Stimulated activated CD4-positive, alpha-beta T cell treated with anti-CD3 and anti-CD28 coated beads, Interleukin-12 subunit alpha, Interleukin-12 subunit beta, amount 100 ng/mL, for 48 hours (primary cell): ENCODE data around the gene HDGFL3.
"Not testable (repeated sequence)": the region's sequence is repeated elsewhere in the genome, so short reads cannot be mapped to it uniquely, and the experiment has no call there.

ENCODE experiments used
- DNase-seq, 3 donors: peaks; one replicate each; pipeline ENCODE4 v3.0.0-alpha.2; 2020; ENCODE audit warnings: low read depth in 2 of 3, low spot score in 1 of 3

Gene HDGFL3

GRCh38 chr15:83104141-83104540 is 103.5 kb downstream of the HDGFL3 start:
- no peak for DNase-seq

- no peak for DNase-seq
These were observed 105.3 kb downstream of the HDGFL3 start for GRCh38 chr15:83102346-83102745.

- no peak for DNase-seq
These were observed 107.5 kb downstream of the HDGFL3 start for GRCh38 chr15:83100097-83100646.

- no peak for DNase-seq
These were observed 108.3 kb downstream of the HDGFL3 start for GRCh38 chr15:83099290-83099689.

DNA sequence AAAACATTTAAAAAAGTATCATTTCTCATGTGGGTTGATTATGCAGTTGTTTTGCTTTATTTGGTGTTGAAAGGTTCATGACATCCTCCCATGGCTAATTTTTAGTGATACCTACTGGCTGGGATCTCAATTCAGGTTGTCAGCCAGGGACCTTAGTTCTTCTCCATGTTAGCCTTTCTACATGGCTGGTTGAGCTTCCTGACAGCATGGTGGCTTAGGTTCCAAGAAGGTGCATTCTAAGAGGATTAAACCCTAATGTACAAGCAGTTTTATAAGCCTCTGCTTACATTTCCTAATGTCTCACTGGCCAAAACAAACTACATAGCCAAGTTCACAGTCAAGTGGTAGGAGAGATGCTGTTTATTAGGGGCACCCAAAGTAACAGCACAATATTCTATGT is 109.5 kb downstream of the HDGFL3 start:
- DNase-seq, result no peak

DNA sequence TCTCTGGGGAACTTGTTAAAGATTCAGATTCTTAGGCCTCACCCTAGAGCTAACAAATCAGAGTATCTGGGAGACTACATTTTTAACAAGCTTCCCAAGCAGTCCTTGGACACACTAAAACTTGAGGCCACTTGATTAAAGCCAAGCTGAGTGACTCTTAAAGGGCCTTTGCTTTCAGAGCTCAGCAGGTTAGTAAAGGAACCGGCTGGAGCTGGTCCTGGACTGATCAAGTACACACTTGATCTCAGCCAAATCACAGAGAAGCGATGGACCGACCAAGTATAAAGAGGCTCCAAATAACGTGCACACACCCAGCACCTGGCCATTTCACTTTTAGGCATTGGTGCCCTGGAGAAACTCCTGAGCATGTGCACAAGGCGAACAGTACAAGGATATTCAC is 113.0 kb downstream of the HDGFL3 start:
- DNase-seq, result no peak

GRCh38 chr15:83092309-83092976 is 115.2 kb downstream of the HDGFL3 start:
- DNase-seq, result no peak

DNA sequence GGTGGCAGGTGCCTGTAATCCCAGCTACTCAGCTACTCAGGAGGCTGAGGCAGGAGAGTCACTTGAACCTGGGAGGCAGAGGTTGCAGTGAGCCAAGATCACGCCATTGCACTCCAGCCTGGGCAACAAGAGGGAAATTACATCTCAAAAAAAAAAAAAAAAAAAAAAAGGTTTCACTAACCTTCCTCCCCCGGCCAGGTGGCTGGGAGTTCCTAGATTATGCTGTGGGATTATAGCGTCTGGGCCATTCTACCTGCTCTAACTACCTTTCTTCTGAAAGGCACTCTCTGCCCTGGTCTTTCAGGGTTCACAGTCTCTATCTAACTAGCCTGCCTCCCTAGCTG is 115.7 kb downstream of the HDGFL3 start:
- not testable (repeated sequence) for DNase-seq

- DNase-seq, result no peak
These were observed 117.2 kb downstream of the HDGFL3 start for GRCh38 chr15:83090465-83090864.

GRCh38 chr15:83088876-83089275 is 118.7 kb downstream of the HDGFL3 start:
- DNase-seq, result no peak

GRCh38 chr15:83087576-83087975 is 120.0 kb downstream of the HDGFL3 start:
- DNase-seq, result no peak

DNA sequence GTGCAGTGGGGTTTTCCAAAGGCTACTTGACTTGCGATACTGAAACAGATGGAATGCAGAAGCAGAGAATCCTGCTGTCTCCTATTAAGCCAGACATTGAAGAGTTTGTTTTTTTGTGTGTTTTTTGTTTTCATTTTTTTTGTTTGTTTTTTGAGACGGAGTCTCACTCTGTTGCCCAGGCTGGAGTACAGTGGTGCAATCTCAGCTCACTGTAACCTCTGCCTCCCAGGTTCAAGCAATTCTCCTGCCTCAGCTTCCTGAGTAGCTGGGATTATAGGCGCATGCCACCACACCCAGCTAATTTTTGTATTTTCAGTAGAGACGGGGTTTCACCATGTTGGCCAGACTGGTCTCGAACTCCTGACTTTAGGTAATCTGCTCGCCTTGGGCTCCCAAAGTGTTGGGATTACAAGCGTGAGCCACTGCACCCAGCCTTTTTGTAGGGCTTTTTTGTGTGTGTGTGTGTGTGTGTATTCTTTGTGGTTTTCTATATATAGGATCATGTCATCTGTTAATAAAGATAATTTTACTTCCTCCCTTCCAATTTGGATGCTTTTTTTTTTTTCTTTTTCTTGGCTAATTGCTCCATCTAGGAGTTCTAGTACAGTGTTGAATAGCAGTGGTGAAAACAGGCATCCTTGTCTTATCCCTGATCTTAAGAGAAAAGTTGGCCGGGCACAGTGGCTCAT is 121.6 kb downstream of the HDGFL3 start:
- not testable (repeated sequence) for DNase-seq

DNA sequence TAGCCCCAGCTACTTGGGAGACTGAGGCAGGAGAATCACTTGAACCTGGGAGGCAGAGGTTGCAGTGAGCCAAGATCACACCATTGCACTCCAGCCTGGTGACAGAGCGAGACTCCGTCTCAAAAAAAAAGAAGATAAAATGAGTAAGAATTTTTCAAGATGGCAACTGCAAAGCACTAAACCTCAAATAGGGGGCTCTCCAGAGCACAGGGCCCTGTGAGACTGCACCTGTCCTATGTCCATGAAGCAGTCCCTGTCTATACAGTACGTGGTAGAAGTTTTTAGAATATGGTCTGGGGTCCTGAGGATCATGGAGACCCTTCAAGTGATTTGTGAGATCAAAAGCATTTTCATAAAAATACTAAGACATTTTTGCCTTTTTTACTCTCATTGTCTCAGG is 122.2 kb downstream of the HDGFL3 start:
- DNase-seq, result not testable (repeated sequence)

DNA sequence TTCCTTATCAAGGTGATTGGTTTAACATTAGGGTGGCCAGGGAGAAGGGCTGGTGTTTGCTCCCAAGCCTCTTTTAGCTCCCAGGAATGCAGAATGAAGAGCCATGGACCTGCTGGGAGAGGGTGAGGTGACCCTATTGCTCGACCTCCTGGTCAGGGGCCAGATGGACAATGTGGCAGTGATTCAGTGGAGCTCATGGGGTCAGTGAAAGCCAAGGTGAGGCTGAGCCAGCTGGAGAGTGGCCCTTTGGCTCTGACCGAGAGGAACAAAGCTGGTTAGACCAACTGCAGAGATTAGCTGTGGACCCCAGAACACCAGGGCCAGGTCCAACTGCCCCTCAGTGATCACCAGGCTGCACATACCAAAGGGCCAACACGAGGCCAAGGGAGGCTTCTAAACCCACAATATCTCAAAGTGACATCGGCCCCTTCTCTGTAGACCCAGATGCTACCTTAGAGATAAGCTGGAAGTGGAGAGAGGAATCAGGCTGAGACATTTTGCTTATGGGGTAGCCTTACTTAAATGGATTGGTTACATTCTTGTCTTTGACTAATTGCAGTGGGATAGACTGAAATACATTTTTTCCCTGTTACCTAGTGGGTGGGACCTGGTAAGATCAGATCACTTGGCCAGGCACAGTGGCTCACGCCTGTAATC is 124.8 kb downstream of the HDGFL3 start:
- no peak for DNase-seq

GRCh38 chr15:83081256-83082014 is 126.2 kb downstream of the HDGFL3 start:
- DNase-seq, result no peak

- DNase-seq, result no peak
These were observed 128.9 kb downstream of the HDGFL3 start for GRCh38 chr15:83078712-83079111.
